GM12891 (cell line): ENCODE measurements around the gene SLC46A2.

Source experiments
- POLR2AphosphoS5 ChIP-seq: IDR thresholded peaks from 2 replicates; pipeline ENCODE4 v1.6.1; 2011; ENCODE audit warnings: low read depth, low read length, control low read depth
- TAF1 ChIP-seq: IDR thresholded peaks from 2 replicates; pipeline ENCODE4 v1.6.1; 2011; ENCODE audit warnings: low read depth, low read length, control low read depth

- TF ChIP-seq POLR2AphosphoS5: no peak
- TF ChIP-seq TAF1: no peak
Measured at GRCh38 chr9:112842555-112842954, 48.1 kb downstream of the SLC46A2 start.
